Stimulated activated naive CD8-positive, alpha-beta T cell treated with anti-CD3 and anti-CD28 coated beads, Interleukin-15, Interleukin-2, amounts not matched to agents 100 ng/mL and 50 ng/mL, for 24 hours (primary cell): Measurements from ENCODE around the gene E2F1.
"Not testable (repeated sequence)": the region's sequence is repeated elsewhere in the genome, so short reads cannot be mapped to it uniquely, and the experiment has no call there.

ENCODE experiments used
- H3K27ac Mint-ChIP-seq: one replicate; pipeline ENCODE4 v1.8.0; 2021; ENCODE audit warnings: mild to moderate bottlenecking, mixed read lengths
- H3K27me3 Mint-ChIP-seq: one replicate; pipeline ENCODE4 v1.8.0; 2021; ENCODE audit warnings: mixed read lengths
- H3K36me3 Mint-ChIP-seq: one replicate; pipeline ENCODE4 v1.8.0; 2021; ENCODE audit warnings: low read depth, mixed read lengths
- H3K4me1 Mint-ChIP-seq: one replicate; pipeline ENCODE4 v1.8.0; 2021; ENCODE audit warnings: low read depth, mixed read lengths
- H3K4me3 Mint-ChIP-seq: one replicate; pipeline ENCODE4 v1.8.0; 2021; ENCODE audit warnings: mild to moderate bottlenecking, mixed read lengths
- H3K9me3 Mint-ChIP-seq: one replicate; pipeline ENCODE4 v1.8.0; 2021; ENCODE audit warnings: mixed read lengths

E2F1 gene

DNA sequence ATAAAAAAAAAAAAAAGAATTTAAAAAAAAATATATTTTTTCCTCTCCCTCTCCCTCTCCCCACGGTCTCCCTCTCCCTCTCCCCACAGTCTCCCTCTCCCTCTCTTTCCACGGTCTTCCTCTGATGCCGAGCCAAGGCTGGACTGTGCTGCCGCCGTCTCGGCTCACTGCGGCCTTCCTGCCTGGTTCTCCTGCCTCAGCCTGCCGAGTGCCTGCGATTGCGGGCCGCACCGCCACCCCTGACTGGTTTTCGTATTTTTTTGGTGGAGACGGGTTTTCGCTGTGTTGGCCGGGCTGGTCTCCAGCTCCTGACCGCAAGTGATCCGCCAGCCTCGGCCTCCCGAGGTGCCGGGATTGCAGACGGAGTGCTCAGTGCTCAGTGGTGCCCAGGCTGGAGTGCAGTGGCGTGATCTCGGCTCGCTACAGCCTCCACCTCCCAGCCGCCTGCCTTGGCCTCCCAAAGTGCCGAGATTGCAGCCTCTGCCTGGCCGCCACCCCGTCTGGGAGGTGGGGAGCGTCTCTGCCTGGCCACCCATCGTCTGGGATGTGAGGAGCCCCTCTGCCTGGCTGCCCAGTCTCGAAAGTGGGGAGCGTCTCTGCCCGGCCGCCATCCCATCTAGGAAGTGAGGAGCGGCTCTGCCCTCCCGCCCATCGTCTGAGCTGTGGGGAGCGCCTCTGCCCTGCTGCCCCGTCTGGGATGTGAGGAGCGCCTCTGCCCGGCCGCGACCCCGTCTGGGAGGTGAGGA lies 14.7 kb upstream of the E2F1 start:
- H3K4me1 Mint-ChIP-seq, H3K4me3 Mint-ChIP-seq, H3K27ac Mint-ChIP-seq, H3K27me3 Mint-ChIP-seq, H3K36me3 Mint-ChIP-seq, H3K9me3 Mint-ChIP-seq: not testable (repeated sequence)

DNA sequence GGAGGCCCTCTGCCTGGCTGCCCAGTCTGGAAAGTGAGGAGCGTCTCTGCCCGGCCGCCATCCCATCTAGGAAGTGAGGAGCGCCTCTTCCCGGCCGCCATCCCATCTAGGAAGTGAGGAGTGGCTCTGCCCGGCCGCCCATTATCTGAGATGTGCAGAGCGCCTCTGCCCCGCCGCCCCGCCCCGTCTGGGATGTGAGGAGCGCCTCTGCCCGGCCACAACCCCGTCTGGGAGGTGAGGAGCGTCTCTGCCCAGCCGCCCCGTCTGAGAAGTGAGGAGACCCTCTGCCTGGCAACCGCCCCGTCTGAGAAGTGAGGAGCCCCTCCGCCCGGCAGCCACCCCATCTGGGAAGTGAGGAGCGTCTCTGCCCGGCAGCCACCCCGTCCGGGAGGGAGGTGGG lies 12.8 kb upstream of the E2F1 start:
- H3K9me3 Mint-ChIP-seq, H3K4me1 Mint-ChIP-seq, H3K36me3 Mint-ChIP-seq, H3K27ac Mint-ChIP-seq, H3K27me3 Mint-ChIP-seq, H3K4me3 Mint-ChIP-seq: not testable (repeated sequence)

DNA sequence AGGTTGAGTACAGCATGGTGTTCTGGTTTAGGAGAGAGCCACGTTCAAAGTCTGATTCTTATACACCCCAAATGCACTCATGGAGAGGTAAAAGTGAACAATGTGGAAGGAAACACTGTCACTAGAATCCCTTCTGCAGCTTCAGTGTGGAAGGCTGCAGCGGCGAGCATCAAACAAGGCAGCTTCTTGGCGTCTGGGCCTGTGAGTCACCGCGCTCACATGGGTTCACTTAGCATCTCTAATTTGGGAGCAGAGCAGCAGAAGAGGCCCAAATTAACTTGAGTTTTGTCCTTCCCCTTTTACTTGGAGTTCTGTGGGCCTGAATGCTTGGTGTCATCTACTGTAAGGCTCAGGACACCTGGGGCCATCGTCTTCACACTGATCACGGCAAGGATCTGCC lies 10.9 kb upstream of the E2F1 start:
- no peaks in the 10 kb centered on the region for H3K9me3 Mint-ChIP-seq
- H3K36me3 Mint-ChIP-seq, result no peaks in the 10 kb centered on the region
- H3K4me1 Mint-ChIP-seq, result no peaks in the 10 kb centered on the region
- no peaks in the 10 kb centered on the region for H3K27me3 Mint-ChIP-seq
- no peak overlapping the region for H3K27ac Mint-ChIP-seq
- H3K4me3 Mint-ChIP-seq, result no peak overlapping the region

DNA sequence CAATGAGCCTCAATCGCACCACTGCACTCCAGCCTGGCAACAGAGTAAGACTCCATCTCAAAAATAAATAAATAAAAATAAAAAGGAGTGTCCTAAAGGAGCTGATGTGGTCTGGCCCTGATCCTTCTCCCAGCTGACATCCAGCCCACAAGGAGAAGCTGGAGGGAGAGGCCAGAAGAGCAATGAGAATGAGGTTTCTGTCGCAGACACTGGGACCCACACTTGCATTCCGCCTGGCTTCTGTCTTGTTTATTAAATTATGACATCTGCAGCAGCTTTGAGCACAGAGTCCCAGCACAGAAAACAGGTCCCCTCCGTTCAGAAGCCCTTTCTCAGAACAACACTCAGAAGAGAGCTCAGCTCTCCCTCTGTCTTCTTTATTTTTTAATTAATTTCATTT lies 10.3 kb upstream of the E2F1 start:
- H3K36me3 Mint-ChIP-seq, result no peaks in the 10 kb centered on the region
- no peaks in the 10 kb centered on the region for H3K4me1 Mint-ChIP-seq
- H3K27ac Mint-ChIP-seq, result no peak overlapping the region
- H3K9me3 Mint-ChIP-seq, result no peaks in the 10 kb centered on the region
- no peak overlapping the region for H3K4me3 Mint-ChIP-seq
- H3K27me3 Mint-ChIP-seq, result no peaks in the 10 kb centered on the region

DNA sequence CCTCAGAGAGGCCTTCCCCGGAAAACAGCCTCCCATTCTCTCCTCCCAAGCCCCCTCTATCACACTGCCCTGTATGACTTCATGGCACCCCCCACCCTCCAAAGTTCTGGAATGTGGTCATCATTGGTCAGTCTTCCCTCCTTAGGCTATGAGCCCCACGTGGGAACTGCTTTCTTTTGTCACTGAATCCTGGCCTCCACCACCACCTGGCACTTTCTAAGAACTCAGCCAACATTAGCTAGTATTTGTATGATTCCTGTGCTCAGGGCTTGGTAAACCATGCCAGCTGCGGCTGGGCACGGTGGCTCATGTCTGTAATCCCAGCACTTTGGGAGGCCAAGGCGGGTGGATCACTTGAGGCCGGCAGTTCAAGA lies 8.4 kb upstream of the E2F1 start:
- H3K27ac Mint-ChIP-seq, result peak overlapping the region; percentile 55
- H3K27me3 Mint-ChIP-seq, result no peaks in the 10 kb centered on the region
- H3K4me1 Mint-ChIP-seq, result peaks cover 15% of the 10 kb centered on the region
- H3K4me3 Mint-ChIP-seq, result no peak overlapping the region
- H3K9me3 Mint-ChIP-seq, result no peaks in the 10 kb centered on the region
- no peaks in the 10 kb centered on the region for H3K36me3 Mint-ChIP-seq

DNA sequence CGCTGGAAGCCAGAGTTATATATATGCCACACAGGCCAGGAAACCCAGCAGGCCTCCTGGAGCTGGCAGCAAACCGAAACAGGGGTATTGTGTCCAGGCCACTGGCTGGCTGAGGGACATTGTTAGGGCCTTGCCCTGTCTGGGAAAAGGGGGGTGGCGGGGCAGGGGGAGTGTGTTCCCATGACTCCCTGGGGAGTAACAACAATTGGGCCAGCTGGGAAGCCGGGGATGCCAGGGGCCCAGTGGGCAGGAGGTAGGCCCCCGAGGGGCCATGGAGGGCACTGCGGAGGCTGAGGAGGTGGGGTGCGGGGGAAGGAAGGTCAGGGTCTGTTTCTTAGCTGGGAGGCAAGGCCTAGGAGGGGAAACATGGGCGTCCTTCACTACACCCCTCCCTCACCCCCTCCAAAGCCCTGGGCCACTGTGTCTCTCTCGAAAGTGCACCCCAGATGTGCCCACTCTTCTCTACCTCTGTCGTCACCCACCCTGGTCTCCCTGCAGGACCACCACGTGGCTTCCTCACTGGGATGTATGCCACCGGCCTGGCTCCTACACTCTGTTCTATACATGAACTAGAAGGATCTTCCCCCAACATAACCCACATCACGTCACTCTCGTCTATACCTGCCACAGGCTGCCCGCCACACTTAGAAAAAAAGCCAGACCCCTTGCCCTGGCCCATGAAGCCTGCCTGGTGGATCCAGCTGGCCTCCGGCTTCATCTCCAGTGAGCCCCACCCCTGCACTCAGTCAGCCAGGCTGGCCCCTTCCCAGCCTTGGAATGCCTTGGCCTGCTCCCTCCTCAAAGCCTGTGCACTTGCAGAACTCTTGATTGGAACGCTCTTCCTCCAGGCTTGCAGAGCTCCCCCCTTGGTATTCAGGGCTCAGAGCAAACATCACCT lies 7.8 kb upstream of the E2F1 start:
- Mint-ChIP-seq H3K36me3 (no peaks in the 10 kb centered on the region), H3K27ac (peak overlapping the region; percentile 55), H3K27me3 (no peaks in the 10 kb centered on the region), H3K4me3 (no peak overlapping the region), H3K9me3 (no peaks in the 10 kb centered on the region), H3K4me1 (peaks cover 22% of the 10 kb centered on the region)

DNA sequence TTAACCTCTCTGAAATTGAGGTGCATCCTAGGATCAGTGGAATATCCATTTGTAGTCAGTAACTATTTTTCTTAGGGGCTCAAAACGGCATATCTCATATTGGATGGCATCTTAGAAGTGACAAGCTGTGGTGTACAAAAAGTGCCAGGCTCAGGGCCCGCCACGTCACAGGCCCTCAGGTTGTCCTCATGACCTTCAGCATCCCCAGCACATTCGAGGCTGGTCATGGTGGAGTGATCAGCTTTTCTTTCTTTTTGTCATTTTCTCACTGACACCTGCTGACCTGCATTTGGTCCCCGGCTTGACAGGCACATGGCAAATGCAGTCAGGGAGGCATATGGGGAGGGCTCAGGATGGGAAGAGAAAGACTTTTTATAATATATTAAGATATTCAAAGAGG lies 7.1 kb upstream of the E2F1 start:
- no peak overlapping the region for H3K4me3 Mint-ChIP-seq
- H3K27ac Mint-ChIP-seq, result no peak overlapping the region
- H3K27me3 Mint-ChIP-seq, result no peaks in the 10 kb centered on the region
- peaks cover 29% of the 10 kb centered on the region for H3K4me1 Mint-ChIP-seq
- H3K36me3 Mint-ChIP-seq, result no peaks in the 10 kb centered on the region
- H3K9me3 Mint-ChIP-seq, result no peaks in the 10 kb centered on the region

DNA sequence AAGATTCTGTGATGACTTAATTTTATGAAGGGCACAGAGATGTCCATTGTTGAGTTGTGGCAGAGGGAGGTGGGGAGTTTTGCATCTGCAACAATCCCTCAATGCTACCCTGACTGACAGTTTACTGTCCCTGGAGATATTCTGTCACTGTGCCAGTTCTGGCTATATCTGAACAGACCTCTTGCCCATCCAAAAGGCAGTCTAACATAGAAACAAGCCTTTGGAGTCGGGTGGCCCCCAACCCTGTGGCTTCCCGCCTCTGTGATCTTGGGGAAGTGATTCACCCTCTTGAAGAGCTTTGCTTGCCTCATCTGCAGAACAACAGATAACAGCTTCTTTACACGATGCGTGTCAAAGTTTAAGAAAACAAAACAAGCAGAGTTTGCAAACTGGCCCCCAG lies 3.8 kb upstream of the E2F1 start:
- Mint-ChIP-seq H3K9me3 (no peaks in the 10 kb centered on the region), H3K4me3 (peak overlapping the region; percentile 75), H3K4me1 (peaks cover 52% of the 10 kb centered on the region), H3K36me3 (peaks cover 5% of the 10 kb centered on the region), H3K27me3 (no peaks in the 10 kb centered on the region), H3K27ac (peak overlapping the region; percentile 79)

DNA sequence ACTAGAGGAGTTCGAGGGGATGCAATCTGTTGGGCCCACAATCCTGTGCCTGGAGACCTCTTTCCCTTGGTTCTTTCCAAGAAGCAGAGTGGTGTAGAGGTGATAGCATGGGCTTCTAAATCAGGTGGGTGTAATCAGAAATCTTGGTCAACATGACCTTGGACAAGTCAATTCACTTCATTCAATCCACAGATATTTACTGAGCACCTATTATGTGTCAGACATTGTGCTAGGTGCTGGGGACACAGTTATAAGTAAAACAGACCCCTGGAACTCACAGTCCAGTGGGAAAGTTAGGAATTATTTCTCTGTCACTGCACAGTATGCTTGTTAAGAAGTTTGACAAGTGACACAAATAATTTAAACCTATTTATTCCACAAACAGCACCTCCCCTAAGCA lies 3.3 kb upstream of the E2F1 start:
- no peaks in the 10 kb centered on the region for H3K27me3 Mint-ChIP-seq
- H3K4me1 Mint-ChIP-seq, result peaks cover 57% of the 10 kb centered on the region
- H3K4me3 Mint-ChIP-seq, result peak overlapping the region; percentile 75
- peak overlapping the region; percentile 79 for H3K27ac Mint-ChIP-seq
- peaks cover 10% of the 10 kb centered on the region for H3K36me3 Mint-ChIP-seq
- H3K9me3 Mint-ChIP-seq, result no peaks in the 10 kb centered on the region

DNA sequence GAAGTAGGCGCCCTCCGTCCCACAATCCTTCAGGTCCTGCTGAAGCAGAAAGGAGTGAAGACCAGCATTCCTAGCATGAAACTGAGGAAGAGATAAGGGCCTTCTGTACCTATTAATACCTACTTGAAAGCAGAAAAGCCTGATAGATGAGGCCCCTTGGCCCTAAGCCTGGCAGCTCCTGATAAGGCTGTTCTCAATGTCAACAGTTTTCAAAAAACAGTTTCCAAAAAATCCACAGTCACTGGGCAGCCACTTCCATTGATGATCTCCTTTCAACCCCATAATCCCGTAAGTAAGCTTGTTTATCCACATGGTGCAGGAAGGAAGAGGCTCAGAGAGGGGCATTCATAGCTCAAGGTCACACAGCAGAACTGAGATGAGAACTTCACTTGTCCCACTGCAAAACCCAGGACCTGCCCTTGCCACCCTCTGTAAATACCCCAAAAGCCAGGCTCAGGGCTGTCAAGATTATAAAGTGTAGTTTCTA lies 2.8 kb upstream of the E2F1 start:
- H3K27me3 Mint-ChIP-seq, result no peaks in the 10 kb centered on the region
- H3K4me3 Mint-ChIP-seq, result no peak overlapping the region
- H3K4me1 Mint-ChIP-seq, result peaks cover 62% of the 10 kb centered on the region
- H3K27ac Mint-ChIP-seq, result peak overlapping the region; percentile 52
- H3K36me3 Mint-ChIP-seq, result peaks cover 10% of the 10 kb centered on the region
- H3K9me3 Mint-ChIP-seq, result no peaks in the 10 kb centered on the region

DNA sequence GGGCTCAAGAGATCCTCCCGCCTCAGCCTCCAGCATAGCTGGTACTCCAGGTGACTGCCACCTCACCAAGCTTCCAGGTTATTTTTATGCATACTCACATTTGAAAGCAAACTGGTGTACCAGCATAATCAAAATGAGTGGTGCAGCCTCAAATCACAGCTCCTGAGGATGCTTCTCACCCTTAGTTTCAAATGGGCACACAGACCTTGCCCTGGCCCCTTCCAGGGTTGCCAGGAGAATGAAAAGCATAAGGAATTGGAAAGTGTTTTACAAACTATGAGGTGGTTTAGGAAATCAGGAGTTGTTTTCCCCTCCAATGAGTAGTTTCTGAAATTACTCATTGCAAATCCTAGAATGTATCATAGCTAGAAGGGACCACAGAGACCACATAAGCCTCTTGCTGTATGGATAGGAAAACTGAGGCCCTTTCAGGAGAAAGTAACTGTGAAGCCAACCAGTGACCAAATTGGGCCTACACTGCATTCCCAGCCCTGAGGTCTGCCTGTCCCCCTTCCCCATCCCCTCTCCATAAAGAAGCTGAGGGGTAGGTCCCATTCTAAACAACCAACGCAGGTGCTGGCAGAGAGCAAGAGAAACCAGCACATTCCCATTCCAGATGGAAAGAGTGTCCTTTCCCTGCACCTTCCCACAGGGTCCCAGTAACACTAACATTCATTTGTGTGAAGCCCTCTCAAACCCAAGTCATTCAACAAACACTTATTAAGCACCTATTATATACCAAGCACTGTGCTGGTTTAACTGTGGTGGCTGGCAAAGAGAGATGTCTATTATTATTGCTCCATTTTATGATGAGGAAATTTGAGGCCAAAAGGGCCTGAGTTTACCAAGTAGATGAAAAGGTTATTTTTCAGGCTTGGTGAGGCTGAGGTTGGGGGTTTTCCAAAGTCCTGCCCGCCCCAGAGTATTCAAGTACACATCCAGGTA lies 2.1 kb upstream of the E2F1 start:
- Mint-ChIP-seq H3K4me1 (peaks cover 64% of the 10 kb centered on the region), H3K27me3 (no peaks in the 10 kb centered on the region), H3K9me3 (no peaks in the 10 kb centered on the region), H3K36me3 (peaks cover 10% of the 10 kb centered on the region), H3K4me3 (peak overlapping the region; percentile 49), H3K27ac (peak overlapping the region; percentile 72)

DNA sequence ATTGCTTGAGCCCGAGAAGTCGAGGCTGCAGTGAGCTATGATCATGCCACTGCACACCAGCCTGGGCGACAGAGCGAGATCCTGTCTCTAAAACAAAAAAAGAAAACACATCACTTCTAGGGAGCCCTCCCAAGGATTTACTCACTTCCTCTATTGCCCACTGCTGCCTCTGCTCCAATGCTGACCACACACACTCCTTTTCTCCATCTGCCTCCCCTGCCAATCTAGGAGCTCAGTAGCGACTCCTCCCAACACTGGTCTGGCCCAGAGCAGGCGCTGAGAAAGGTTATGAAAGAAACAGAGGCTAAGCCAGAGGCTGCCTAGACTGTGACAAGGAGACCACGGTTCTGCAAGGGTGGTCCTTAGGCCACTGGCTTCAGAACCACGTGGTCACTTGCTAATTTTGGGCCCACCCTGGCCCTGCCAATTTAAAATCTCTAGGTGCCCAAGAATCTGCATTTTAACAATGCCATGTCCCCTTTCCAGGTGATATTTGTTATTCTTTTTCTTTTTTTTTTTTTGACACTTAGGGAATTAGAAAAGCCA lies 1.3 kb upstream of the E2F1 start:
- H3K27me3 Mint-ChIP-seq, result no peaks in the 10 kb centered on the region
- peaks cover 10% of the 10 kb centered on the region for H3K36me3 Mint-ChIP-seq
- H3K27ac Mint-ChIP-seq, result no peak overlapping the region
- H3K4me1 Mint-ChIP-seq, result peaks cover 70% of the 10 kb centered on the region
- no peaks in the 10 kb centered on the region for H3K9me3 Mint-ChIP-seq
- H3K4me3 Mint-ChIP-seq, result no peak overlapping the region

DNA sequence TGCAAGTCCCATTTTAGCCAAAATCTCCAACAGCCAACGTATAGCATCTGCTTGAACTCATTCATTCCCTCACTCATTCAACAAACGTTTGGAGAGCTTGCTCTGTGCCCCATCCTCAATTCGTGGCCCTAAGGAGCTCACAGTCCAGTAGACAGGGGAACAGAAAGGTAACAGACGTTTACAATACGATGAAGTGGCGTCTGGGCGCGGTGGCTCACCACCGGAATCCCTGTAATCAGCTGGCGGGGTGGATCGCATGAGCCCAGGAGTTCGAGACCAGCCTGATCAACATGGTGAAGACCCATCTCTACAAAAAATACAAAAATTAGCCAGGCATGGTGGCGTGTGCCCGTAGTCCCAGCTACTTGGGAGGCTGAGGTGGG lies 790 bp upstream of the E2F1 start:
- peak overlapping the region; percentile 78 for H3K27ac Mint-ChIP-seq
- H3K4me1 Mint-ChIP-seq, result peaks cover 75% of the 10 kb centered on the region
- H3K36me3 Mint-ChIP-seq, result peaks cover 10% of the 10 kb centered on the region
- peak overlapping the region; percentile 67 for H3K4me3 Mint-ChIP-seq
- no peaks in the 10 kb centered on the region for H3K9me3 Mint-ChIP-seq
- H3K27me3 Mint-ChIP-seq, result no peaks in the 10 kb centered on the region

DNA sequence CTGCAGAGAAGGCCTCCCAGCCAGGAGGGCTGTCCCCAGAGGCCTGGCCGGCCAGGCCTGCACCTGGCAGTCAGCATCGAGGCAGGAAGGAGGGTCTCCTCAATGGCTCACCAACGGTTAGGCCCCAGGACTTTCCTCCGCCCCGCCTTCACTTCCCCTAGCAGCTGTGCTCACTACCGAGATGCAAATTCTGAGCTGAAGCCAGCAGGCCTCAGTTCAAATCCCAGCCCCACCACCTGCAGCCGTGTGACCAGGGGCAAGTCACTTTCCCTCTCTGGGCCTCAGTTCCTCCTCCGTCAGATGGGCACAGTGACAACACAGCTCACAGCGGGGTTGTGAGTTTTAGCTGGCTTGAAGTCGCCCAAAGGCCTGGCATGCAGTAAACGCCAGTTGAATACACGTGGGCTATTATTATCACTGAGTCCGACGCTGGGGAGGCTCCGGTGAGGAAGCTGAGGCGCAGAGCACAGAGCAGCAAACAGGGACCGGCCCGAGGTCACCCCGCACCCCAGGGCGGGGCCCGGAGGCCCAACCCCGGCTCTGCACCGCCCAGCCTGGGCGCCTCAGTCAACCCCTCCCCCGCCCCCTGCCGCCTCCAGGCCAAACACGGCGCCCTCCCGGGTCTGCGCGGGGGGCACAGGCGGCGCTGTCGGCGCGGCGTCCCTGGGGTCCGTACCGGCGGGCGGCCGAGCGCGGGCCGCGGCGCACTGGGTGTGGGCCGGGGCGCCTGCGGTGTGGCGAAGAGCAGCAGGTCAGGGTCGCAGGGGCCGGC lies 671 bp downstream of the E2F1 start:
- Mint-ChIP-seq H3K36me3 (peaks cover 13% of the 10 kb centered on the region), H3K4me3 (peak overlapping the region; percentile 93), H3K9me3 (no peaks in the 10 kb centered on the region), H3K27ac (peak overlapping the region; percentile 92), H3K4me1 (peaks cover 83% of the 10 kb centered on the region), H3K27me3 (no peaks in the 10 kb centered on the region)
